ENCODE measurements around the gene MPDZ.
A peak's percentile ranks its signal among the peaks of the same experiment; 100 is the strongest.

Gene MPDZ

DNA sequence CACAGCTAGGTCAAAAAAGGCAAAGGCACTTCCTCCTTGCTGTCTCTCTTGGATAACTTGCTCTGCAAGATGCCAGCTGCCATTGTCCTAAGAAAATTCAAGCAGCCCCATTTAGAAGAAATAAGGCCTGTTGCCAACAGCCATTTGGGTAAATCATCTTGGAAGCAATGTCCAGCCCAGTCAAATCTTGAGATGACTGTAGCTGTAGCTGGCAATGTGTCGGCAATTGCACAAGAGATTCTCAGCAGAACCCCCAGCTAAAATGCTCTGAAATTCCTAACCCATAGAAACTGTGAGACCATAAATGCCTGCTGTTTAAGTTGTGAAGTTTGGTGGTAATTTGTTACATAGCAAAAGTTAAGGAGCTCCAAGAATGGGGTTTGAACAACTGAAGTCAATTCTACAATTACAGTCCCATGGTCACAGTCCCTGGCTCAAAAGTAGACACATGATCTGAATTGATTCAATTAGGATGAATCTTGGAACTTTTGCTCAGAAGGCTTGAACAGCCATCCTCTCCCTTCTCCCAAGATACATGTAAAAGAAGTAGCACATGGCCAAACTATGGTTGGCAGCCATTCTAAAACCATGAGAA, 151.1 kb downstream of the MPDZ start:
- no peak for DNase-seq

DNA sequence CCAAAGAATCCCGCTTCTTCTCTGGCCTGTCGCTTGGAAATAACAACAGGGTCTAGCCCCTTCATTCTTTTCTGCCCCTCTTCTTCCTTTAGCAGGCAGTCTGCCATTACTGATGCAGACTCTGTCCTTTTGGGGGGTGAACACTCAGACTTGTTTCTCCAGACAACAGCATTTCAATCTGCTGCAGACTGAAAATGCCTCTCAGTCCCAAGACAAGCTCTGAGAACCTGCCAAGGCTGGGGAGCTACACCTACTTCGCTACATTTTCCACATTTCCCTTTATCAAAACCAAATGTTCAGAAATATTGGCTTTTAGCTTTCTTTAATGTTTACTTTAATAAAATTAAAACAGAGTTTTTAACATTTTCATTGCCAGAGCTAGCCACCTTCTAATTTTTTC, 152.4 kb downstream of the MPDZ start:
- no peak for DNase-seq

DNA sequence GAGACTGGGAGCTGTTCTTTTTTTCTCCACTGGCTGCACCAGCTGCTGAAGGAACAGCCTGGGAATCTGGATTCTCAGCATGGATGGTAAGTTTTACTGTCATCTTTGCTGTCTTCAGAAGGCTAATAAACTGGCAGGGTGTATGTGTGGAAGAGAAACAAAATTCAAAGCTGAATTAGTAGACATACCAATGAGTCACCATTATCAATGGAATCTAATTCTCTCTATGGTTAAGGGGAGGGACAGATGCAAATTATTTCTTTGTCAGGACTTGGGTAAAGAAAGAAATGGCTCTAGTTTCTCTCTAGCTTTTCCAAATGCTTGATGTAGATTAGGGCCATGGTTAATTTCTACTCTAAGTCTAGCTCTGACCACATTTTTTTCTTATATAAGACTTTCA, 154.2 kb downstream of the MPDZ start:
- no peak for DNase-seq

DNA sequence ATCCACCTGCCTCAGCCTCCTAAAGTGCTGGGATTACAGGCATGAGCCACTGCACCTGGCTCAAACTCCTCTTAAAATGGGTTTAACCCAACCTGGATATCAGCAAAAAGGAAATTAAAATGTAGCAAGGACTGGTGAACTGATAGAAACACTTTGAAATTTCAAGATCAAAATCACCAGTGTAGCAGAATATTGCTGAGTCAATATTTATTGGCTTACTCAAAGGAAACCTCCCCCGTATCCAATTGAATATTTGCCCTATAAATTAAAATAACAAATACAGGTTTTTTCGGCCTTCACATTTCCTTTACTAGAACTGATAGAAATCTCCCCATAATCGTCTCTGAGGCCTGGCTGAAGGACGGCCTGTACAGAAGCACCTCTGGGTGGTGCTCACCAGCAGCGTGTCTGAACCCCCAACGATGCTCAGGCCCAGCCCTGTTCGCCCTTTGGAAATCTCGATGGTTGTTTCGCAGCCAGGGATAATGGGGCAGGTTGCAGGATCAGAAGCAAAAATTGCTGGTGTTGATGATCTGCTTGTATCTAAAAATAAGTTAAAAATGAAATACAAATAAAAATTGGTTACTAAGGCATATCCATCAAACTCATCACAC, 156.6 kb downstream of the MPDZ start:
- DNase-seq: no peak

DNA sequence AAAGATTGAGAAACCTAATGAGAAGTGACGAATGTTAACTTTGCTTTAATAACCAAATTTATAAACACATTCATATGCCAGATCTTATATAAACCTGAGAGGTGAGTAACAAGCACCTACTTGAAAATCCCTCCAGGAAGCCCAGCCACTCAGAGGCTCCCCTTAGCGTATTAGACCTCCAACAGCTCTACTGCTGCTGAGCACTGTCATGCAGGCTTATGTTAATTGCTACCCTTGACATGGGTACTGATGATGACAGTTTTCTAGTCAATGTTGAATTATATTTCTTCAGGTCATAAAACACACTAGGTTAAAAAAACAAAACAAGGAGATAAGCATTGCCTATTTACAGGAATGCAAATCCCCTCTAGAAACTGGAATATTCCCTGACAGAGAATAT, 161.2 kb downstream of the MPDZ start:
- DNase-seq: peak; percentile 2

DNA sequence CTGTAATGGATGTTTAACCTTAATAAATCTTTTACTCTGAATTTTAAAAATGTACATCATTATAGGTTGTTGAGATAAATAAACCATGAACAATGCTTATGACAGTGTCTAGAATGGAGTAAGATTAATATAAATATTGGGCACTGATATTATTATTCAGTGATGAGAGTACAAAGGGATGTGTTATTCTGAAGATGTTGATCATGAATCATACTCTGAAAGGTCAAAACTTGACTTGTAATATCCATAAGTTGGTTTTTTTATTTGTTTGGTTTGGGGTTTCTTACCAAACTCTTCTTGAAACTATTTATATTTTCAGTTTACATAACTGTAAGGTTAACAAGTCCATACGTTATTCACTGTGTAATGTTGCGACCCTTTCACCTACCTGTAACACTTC, 163.2 kb downstream of the MPDZ start:
- no peak for DNase-seq

DNA sequence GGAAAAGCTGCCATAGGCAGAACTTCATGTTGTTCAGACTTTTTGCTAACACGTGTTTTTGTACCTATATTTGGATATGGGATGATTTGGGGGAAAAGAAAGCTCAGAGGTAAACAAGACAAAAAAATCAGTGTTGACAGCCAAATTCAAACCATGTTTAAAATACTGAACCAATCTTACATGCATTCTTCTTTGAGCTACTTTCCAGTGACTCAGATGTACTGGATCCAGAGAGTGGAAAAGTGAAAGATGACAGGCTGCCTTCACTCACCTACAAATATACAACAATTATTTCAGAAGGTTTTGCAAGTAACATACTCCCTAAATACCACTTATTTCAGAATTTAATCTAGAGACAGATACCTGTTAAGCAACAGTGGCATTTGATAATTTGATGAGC, 165.7 kb downstream of the MPDZ start:
- no peak for DNase-seq

DNA sequence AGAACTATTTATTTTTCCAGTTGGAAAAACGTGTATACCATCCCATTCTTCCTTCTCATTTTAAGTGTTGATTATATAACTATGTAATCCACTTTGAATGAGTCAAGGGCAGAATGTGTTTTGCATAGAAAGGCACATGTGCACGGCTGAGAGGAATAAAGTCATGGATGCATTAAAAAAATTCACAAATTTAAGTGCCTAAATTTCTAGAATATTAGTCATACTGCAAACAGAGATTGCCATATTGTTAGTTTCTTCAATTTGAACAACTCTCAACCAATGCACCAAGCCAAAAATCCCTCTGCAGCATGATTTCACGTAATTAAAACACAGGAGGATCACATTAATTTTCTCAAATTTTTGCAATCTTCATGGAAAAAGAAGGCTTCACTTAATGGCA, 166.3 kb downstream of the MPDZ start:
- DNase-seq: no peak

DNA sequence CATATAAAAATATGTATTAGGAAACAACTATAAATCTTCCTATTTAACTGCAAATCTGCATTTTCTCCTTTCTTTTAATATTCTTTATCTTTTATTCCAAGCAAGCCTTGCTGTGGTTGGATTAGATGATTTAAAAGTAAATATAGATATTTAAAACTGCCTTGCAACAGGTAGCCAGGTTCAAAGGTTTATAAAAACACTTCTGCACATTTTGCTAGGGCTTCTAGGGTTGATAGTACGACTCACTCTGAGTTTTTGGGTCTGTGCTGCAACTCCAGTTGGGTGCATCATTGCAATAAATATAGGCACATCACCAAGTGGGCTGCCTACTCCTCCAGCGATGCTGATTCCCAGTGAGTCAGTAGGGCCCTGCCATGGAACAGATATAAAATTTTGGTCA, 167.7 kb downstream of the MPDZ start:
- DNase-seq: no peak

DNA sequence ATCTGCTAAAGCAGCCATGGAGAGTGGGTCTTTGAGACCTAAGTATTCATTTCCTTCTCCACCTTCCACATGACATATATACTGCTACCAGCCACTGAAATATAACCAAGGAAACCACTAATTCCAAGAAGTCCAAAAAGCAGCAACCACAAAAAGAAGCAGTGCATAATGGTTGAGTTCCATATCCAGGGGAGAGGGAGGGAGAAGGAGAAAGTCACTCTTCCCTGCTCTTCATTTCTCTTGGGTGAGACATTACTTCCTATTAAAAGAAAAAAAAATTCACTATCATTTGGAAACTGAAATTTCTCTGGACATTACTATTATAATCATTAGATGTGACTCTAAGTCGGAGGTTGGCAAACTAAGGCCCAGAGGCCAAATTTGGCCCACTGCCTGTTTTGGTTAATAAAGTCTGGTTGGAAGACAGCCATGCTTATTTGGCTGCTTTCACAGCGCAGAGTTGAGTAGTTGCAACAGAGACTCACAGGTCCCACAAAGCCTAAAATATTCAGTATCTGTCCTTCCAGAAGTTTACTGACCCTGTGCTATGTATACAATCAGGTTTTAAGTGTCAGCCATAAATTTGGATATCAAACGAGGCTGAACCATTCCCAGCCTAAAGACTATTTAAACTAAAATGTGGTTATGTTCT, 168.6 kb downstream of the MPDZ start:
- DNase-seq: no peak

DNA sequence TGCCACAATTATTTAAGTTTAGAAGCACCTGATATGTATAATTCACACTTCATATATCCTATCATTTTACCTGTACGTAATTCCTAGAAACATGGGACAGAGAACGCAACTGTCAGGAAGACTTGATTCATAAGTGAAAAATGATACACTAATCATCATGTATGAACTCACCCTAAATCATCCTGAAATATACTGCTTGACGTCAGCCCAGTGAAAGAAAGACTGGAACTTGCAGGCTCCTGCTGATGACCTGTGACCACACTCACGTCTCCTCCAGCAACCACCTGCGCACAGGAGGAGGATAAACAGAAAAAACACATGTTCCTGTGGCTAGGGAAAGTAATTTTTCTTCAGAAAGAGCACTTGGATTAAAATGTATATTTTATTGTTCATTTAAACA, 169.7 kb downstream of the MPDZ start:
- DNase-seq: no peak

DNA sequence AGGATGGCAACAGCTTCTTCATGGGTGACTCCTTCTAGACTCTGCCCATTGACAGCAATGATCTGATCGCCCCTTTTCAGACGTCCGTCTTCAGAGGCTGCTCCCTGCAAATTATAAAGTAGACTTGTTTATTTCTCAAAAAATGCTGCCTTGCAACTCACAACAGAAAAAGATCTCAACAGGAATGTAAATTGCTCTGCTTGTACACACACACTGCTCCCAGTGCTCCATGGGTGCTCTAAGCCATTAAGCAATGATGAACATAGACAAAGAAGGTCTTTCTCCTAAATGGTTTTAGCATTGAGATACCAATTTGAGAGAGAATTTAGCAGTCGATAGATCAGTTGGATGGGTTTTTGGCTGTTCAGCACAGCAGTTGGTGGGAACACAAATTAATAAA, 172.5 kb downstream of the MPDZ start:
- DNase-seq: no peak

DNA sequence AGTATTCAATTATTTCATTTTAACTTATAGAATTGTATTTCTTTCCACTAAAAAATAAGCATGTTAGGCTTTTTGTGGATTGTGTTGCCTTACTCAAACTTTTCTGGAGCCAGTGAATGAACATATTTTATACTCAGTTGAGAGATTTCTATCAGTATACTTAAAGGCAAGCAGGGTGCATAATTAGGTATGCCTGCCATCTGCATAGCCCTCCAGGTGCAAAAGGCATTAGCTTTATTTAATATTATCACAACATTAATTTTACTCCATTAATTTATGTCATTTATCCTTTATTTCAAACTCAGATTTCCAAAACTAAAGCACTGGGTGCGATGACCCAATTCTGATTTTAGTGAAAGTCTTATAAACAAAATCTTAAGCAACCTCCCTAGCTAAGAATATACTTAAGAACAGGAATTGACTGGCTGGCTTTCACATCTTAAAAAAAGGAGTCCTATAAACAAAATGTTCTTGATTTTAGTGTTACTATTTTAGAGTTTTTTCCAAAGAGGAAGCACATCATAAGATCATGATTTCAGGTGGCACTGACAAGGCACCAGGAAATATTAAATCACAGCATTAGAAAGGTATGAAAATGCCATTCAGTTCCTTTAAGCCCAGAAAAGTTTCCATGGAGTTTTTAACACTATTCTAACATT, 178.4 kb downstream of the MPDZ start:
- no peak for DNase-seq

DNA sequence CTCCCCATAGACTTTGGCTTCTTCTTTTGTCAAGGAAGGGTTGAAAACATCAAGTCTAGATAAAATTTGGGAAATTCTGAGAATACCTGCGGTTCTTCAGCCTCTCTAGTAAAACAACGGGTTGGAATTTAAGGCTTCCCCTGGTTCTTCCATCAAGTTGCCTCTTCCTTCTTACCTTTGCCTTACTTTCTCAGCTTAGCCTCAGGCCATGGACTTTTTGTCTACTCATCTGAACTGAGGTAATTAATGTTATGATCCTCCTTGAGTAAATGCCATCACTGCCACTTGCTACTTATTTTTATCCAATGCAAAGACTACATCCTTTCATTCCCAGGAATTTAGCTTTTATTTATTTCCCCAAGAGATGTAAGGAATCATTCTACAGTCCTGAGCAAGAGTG, 184.4 kb downstream of the MPDZ start:
- no peak for DNase-seq

DNA sequence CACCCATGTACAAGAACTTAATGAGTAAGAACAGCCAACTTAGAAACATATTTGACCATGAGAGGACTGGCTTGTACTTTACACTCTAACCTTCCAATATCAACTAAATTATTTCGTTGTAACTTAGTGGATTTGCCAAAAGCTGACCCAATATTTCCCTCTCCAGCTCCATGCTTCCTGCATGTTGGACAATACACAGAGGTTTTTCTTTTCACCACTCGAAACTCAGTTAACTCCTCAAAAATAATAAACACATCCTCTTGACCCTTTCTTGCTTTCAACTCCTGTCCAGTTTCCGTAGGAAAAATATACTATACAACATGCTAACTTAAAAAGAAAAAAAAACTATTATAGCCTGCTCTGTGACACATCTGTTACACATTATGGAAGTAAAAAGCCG, 188.9 kb downstream of the MPDZ start:
- DNase-seq: no peak

DNA sequence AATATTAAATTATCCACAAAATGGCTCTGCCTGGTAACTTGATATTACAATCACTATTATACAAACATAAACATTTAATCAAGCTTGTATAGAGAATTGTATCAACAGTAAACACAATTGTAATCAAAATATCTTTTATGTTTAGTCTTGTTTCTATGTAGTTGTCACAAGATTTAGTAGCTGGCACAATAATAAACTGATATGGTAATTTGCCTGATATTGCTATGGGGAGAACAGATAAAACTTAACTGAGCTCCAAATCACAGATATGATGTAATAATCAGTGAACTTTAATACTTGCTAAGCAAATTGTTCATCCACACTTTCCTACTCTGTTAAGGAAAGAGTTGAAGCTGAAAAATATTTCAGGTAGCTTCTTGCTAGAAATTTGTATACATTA, 189.8 kb downstream of the MPDZ start:
- DNase-seq: no peak

DNA sequence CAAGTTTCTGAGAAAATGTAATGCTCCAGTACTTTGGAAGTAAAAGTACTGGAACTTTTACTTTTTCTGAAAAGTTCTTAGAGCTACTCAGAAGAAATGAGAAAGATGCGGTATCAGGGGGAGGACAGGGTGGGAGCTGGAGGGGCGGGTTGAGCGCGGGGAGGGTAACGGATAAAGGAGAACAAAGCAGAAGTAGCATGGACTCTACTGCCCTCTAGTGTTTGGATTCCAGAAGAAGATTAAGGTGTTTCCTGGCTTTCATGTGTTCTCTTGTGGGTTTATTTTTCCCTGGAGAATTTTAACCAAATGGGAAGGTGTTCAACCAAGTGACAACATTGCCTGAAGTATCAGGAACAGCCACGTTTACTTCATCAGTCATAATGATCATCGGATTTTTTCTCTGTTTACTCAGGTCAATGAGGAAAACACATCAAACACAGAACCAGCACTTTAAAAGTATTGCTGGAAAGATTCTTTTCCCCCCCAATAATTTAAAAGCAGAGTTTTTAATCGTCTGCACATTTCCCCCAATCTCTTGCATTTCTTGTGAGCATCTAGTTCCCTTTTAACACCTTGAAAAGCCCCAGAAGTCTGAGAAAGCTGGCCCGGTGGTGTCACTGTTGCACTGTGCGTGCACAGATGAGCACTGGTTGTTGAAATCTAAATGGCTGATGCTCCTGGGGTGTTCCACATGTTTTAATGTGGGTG, 190.6 kb downstream of the MPDZ start:
- DNase-seq: peak; percentile 74

DNA sequence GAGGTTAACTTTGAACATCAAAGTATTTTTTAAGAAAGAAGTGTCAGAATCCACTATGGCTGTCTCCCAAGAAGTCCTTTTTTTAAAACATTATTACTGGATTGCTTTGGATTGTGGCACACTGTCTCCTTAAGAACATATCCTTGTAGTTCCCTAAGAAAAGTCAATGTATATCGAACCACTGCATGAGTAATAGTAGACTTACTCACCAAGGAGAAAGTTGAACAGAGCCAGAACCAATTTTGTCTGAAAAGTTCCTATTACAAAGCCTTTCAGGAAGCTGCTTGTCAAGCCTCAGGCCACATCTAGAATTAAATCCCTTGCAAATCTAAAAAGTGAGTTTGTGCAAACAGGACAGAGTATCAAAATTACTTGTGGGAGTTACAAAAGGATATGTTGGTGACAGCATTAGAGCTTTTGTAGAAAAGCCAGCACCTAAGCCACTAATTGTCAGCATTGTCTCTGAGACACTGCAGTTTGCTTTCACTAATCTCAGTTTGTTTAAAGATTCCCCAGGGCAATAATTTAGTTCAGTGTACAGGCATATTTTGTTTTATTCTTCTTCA, 195.4 kb downstream of the MPDZ start:
- DNase-seq: no peak

DNA sequence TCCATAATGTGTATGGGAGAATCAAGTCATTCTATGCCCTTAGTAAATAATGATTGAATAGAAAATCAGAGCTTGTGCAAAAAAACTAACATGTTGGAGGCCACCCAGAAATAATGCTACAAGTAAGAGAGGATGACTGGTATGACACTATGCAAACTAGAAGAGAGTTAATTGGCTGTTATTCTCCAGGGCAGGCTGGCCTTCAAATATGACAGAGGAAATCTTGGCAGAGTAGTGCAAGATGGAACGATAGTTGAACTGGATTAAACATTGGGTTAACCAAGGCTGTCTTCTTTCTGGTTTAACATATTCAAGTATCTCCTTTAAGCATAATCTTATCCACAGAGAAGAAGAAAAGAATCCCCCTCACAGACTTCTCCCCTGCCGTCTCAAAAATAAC, 196.1 kb downstream of the MPDZ start:
- no peak for DNase-seq

DNA sequence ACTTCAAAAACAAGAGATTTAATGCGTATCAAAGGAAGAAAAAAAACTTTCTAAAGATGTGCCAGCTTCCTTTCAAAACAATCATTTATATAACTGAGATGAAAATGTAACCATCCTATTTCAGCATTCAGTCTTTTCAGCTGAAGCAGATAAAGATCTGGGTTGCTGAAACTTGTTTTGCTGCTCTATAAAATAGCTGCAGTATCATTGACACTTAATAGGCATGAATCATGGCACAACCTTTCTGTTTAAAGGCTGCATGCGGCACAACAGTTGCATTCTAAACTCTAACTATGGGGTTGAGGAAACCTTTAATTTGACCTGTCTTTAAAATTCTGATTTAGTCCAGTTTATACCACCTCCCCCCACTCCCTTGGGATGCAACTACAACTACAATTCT, 196.7 kb downstream of the MPDZ start:
- no peak for DNase-seq

DNA sequence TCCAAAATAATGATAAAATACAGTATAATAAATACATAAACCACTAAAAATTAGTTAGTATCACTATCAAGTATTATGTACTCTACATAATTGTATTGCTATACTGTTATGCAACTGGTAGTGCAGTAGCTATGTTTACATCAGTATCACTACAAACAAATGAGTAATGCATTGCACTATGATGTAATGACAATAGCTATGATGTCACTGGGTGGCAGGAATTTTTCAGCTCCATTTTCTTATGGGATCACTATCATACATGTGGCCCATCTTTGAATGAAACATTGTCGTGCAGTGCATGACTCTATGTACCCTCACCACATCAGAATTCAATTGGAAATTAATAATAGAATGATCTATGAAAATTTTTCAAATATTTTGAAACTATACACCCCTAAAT, 201.3 kb downstream of the MPDZ start:
- DNase-seq: no peak

DNA sequence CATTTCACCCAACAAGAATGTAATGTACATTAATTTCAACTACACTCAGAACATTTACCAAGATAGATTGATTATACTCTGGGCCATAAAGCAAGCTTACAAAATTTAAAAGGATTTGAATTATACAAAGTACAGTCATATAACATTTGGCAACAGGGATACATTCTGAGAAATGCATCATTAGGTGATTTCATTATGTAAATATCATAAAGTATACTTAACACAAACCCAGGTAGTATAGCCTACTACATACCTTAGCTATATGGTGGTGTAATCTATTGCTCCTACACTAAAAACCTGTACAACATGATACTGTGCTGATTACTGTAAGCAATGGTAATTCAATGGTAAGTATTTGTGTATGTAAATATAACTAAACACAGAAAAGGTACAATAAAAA, 202.9 kb downstream of the MPDZ start:
- no peak for DNase-seq

DNA sequence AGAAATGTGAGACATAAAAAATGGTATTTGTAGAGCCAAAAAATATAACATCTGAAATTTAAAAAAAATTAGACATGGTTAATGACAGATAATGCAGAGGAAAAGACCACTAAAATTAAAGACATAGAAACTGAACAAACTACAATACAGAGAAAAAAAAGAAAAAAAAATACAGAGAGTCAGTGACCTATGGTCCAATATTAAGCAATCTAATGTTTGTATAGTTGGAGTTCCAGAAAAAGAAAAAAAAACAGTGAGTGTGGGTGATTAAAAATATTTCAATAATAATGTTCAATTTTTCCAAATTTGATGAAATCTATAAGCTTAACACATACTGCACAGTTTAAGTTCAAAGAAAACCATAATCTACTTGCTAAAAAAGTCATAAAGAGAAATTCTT, 207.6 kb downstream of the MPDZ start:
- no peak for DNase-seq

Measured in NCI-H345 (cell line).